ENCODE data around the gene COL4A3.
A peak's percentile ranks its signal among the peaks of the same experiment; 100 is the strongest.

The COL4A3 gene

DNA sequence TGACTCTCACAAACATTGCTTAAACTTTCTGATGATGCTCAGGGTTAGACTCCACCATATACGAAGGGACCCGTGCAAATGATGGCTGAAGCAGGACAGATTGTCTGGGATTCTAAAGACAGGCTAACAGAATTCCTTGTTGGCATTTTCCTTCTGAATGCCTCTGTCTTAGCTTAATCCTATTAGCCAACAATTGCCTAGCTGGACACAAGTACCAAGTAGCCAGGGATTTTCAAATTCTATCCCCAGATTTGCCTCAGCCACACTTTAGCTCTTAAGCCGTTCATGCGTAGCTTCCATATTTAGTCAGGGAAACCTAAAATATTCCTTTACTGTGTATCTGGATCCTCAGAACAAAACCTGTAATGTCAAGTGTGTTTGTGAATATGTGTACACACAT, 40.0 kb downstream of the COL4A3 start:
- Histone ChIP-seq H3K36me3 (replicated peaks) (no peaks in the 10 kb centered on the region), H3K4me3 (ENCODE audit: low read depth, low read length) (no peak overlapping the region), H3K27me3 (replicated peaks) (no peaks in the 10 kb centered on the region), H3K27ac (no peak overlapping the region)
- in situ Hi-C loops (cut with HindIII; ENCODE audit: low pct_ligation_motif_present, low sequenced_read_pairs): no loop called here
- TF ChIP-seq, protein P1, sequence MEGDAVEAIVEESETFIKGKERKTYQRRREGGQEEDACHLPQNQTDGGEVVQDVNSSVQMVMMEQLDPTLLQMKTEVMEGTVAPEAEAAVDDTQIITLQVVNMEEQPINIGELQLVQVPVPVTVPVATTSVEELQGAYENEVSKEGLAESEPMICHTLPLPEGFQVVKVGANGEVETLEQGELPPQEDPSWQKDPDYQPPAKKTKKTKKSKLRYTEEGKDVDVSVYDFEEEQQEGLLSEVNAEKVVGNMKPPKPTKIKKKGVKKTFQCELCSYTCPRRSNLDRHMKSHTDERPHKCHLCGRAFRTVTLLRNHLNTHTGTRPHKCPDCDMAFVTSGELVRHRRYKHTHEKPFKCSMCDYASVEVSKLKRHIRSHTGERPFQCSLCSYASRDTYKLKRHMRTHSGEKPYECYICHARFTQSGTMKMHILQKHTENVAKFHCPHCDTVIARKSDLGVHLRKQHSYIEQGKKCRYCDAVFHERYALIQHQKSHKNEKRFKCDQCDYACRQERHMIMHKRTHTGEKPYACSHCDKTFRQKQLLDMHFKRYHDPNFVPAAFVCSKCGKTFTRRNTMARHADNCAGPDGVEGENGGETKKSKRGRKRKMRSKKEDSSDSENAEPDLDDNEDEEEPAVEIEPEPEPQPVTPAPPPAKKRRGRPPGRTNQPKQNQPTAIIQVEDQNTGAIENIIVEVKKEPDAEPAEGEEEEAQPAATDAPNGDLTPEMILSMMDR (IDR thresholded peaks at IDR 0.05; ENCODE audit: low read depth, low read length, missing control alignments): no peak
- DNase-seq: no peak

DNA sequence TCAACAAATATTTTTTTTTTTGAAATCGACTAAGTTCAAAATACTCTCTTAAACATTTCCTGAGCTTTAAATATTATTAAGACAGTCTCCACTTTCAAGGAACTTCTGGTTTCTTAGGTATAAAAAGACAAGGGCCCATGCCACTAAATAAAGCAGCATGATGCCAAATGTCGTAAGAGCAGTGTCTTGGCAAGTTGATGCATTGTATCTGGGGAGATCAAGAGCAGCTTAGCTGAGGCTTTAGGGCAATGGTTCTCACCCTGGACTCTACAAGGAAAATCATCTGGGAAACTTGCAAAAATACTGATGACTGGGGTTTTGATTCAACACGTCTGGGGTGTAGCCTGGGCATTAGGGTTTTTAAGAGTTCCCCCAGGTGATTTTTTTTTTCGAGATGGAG, 41.3 kb downstream of the COL4A3 start:
- Histone ChIP-seq H3K27ac (no peak overlapping the region), H3K27me3 (replicated peaks) (no peaks in the 10 kb centered on the region), H3K4me3 (ENCODE audit: low read depth, low read length) (no peak overlapping the region), H3K36me3 (replicated peaks) (no peaks in the 10 kb centered on the region)
- TF ChIP-seq, protein P1 (IDR thresholded peaks at IDR 0.05; ENCODE audit: low read depth, low read length, missing control alignments): no peak
- in situ Hi-C loops (cut with HindIII; ENCODE audit: low pct_ligation_motif_present, low sequenced_read_pairs): no loop called here
- no peak for DNase-seq

DNA sequence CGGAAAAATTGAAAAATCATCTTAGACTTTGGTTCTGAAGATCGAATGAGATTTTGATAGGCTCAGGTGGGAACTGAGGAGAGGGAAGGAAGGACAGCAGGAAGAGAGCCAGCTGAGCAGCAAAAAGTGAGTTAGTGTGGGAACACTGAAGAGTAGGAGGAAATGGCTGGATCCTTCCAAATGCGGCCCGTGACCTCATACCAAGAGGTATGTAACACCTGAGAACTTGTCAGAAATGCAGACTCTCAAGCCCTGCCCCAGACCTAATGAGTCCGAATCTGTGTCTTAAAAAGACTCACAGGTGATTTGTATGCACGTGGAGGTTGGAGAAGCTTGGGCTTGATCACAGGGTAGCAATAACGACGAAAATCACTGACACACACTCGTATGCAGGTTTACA, 42.0 kb downstream of the COL4A3 start:
- no peak overlapping the region for H3K4me3 ChIP-seq (ENCODE audit: low read depth, low read length)
- in situ Hi-C loops (cut with HindIII; ENCODE audit: low pct_ligation_motif_present, low sequenced_read_pairs): no loop called here
- TF ChIP-seq, protein P1 (IDR thresholded peaks at IDR 0.05; ENCODE audit: low read depth, low read length, missing control alignments): no peak
- no peak for DNase-seq
- H3K36me3 ChIP-seq (replicated peaks): no peaks in the 10 kb centered on the region
- no peak overlapping the region for H3K27ac ChIP-seq
- no peaks in the 10 kb centered on the region for H3K27me3 ChIP-seq (replicated peaks)

DNA sequence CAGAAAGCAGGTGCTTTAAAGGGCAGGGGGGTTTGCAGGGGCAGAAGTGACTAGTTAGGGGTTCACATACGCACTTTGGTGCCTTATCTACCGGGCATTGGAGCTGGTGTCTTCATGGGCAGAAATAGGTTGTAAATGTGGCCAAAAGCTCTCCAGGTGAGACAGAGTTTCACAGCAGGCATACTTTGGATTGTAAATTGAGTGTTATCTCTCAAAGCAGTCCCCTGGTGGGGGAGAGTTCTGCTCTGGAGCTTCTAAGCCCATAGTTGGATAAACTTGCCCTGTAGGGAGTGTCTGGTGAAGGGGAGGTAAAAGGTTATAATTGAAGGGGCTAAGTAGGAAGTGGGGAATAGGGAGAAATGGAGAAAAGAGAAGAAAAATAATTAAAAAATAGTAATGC, 43.1 kb downstream of the COL4A3 start:
- Histone ChIP-seq H3K4me3 (ENCODE audit: low read depth, low read length) (no peak overlapping the region), H3K27me3 (replicated peaks) (no peaks in the 10 kb centered on the region), H3K27ac (no peak overlapping the region), H3K36me3 (replicated peaks) (no peaks in the 10 kb centered on the region)
- no peak for DNase-seq
- TF ChIP-seq, protein P1 (IDR thresholded peaks at IDR 0.05; ENCODE audit: low read depth, low read length, missing control alignments): no peak
- in situ Hi-C loops (cut with HindIII; ENCODE audit: low pct_ligation_motif_present, low sequenced_read_pairs): no loop called here

DNA sequence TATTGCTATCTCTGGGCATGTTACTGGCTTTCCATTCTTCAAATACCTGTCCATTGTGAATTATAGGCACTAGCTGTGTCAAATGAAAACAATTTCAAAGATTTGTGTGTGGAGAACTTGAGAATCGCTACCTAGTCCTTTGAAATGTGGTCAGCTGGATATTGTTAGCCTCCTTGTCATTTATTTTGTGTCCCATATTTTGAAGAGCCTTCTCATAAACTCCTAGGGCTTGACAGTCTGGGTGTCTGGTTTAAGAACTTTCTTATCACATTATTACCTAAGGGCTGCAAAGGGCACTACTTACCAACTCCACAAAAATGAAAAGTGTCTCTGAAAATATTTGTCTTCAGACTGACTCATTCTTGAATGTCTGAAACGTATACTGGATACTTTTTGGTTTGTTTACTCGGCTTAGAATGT, 50.2 kb downstream of the COL4A3 start:
- in situ Hi-C loops (cut with HindIII; ENCODE audit: low pct_ligation_motif_present, low sequenced_read_pairs): no loop called here
- H3K27ac ChIP-seq: peak overlapping the region; percentile 71
- peak; percentile 42 for DNase-seq
- TF ChIP-seq, protein P1 (IDR thresholded peaks at IDR 0.05; ENCODE audit: low read depth, low read length, missing control alignments): no peak
- no peaks in the 10 kb centered on the region for H3K36me3 ChIP-seq (replicated peaks)
- no peaks in the 10 kb centered on the region for H3K27me3 ChIP-seq (replicated peaks)
- no peak overlapping the region for H3K4me3 ChIP-seq (ENCODE audit: low read depth, low read length)

DNA sequence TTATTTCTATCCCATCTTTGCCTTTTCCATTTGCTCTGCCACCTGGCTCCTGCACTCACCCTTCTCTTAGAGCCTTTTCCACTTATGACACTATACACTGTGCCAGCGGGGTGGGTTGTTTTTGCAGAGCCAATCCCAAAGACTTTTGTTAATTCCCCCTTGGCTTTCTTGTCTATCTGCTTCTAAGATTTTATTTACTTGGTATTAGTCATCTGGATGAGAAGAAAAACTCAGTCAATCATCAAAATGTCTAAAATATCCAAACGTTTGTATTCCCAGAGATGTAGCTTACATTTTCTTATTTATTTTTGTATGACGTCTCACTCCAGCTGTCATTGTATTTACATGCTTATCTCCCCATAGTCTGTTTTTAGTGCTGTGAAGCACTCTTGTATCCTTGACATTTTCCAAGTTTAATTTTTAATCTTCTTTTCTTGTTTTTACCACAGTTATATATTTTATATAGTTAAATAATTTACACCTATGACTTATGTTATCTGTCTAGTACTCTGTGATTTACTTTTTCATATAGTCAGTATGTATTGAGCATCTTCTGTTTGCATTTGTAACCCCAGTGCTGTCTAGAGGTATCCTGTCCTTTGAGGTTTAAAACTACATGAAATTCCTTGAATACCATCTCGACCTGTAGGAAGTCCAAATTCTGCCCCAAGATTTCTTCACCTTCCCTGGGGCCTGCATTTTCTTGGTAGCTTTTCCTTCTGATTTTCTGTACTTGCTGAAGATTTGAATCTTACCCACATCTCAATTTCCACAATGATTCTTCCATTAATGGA, 55.1 kb downstream of the COL4A3 start:
- H3K27me3 ChIP-seq (replicated peaks): no peaks in the 10 kb centered on the region
- TF ChIP-seq, protein P1 (IDR thresholded peaks at IDR 0.05; ENCODE audit: low read depth, low read length, missing control alignments): no peak
- no peak overlapping the region for H3K27ac ChIP-seq
- no peak overlapping the region for H3K4me3 ChIP-seq (ENCODE audit: low read depth, low read length)
- DNase-seq: no peak
- in situ Hi-C loops (cut with HindIII; ENCODE audit: low pct_ligation_motif_present, low sequenced_read_pairs): no loop called here
- no peaks in the 10 kb centered on the region for H3K36me3 ChIP-seq (replicated peaks)

Measured in brain microvascular endothelial cell (primary cell).